ENCODE results near the gene EIF2AK3.
"Not testable (repeated sequence)": the region's sequence is repeated elsewhere in the genome, so short reads cannot be mapped to it uniquely, and the experiment has no call there.

EIF2AK3 gene

DNA sequence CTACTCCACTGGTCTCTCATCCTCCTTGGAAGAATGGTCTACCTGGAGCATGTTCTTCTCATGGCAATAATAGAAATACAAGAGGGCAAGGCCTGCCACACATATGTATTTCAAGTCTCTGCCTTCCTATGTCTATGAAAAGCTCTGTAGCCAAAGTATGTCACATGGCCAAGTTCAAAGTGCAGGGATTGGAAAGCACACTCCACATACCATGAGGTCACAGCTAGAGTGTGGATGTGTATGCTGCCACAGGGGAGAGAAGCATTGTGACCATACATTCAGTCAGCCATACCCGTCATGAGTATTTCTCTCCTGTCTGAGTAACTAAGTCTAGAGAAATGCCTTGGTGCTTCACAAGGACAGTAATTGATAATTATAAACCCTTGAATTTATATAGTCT, 8.8 kb upstream of the EIF2AK3 start:
- DNase-seq (ENCODE audit: low spot score): no peak

- DNase-seq (ENCODE audit: low spot score): no peak
Observed at GRCh38 chr2:88632569-88632968, 5.3 kb upstream of the EIF2AK3 start.

GRCh38 chr2:88628571-88628939, 1.3 kb upstream of the EIF2AK3 start:
- DNase-seq (ENCODE audit: low spot score): no peak

DNA sequence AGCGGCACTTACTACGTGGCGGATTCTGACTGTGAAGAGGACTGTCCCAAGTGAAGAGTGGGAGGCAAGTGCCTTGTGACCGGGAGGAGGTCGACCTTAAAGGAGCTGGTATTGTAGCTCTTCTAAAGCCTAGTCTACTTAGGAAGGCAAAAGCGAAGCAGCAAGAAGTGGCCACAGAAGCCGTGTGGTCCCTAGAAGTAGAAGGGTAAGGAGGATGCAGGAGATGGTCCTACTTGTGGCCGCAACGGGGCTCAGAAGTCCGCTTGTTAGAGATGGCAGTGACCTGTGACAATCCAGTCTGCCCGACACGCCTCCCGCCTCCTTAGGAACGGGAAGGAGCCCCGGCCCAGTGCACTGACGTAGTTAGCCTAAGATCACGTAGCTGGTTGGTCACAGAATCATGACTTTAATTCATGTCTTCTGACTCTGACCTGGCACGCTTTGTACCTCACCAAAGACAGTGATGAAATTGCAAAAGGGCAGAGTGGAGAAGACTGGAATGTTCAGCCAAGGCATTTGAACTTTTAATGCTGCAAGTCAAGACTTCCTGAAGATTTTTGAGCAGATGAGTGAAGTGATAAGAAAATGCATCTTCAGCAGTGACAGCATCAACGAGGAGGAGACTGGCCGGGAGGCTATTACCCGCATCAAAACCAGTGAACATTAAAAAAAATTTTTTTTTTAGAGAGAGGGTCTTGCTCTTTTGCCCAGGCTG, 749 bp upstream of the EIF2AK3 start:
- DNase-seq (ENCODE audit: low spot score): no peak

- DNase-seq (ENCODE audit: low spot score): peak; percentile 3
Observed at GRCh38 chr2:88626171-88627054, 851 bp downstream of the EIF2AK3 start.

DNA sequence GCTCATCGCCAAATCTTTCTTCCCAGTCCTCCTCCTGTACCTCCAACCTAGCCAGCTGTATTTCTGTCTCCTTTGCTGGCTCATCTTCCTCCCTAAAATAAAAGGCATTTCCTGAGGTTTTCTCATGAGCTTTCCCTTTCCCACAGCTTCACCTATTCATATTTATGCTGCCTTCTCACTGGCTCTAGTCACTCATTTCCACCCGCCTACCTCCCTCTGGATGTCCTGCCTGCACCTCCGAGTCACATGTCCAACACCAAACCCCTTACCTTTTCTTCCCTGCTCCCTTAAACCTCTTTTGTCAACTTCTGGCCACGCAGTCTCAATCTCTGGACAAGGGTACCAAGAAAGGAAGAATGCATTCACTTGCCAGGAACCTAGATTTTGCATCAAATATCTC, 2.8 kb downstream of the EIF2AK3 start:
- DNase-seq (ENCODE audit: low spot score): no peak

- DNase-seq (ENCODE audit: low spot score): not testable (repeated sequence)
Observed at GRCh38 chr2:88623831-88624465, 3.3 kb downstream of the EIF2AK3 start.

- DNase-seq (ENCODE audit: low spot score): no peak
Observed at GRCh38 chr2:88622307-88622706, 5.0 kb downstream of the EIF2AK3 start.

GRCh38 chr2:88621432-88621831, 5.8 kb downstream of the EIF2AK3 start:
- DNase-seq (ENCODE audit: low spot score): no peak

- no peak for DNase-seq (ENCODE audit: low spot score)
Observed at GRCh38 chr2:88620015-88620414, 7.2 kb downstream of the EIF2AK3 start.

DNA sequence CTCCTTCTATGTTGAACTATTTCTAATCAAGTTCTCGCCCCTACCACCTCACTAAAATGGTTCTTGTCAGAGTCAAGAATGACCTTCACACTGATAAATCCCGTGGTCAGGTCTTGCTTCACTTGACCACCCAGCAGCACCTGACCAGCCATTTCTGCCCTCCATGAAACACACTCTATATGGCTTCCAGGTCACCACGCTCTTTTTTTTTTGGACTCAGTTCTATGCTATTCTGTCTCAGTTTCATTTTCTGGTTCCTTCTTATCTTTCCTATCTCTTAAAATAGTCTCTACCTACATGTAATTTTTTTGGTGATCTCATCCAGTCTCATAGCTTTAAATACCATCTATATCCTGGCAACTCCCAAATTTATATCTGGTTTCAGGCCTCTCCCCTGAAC, 11.4 kb downstream of the EIF2AK3 start:
- DNase-seq (ENCODE audit: low spot score): no peak

GRCh38 chr2:88614497-88615157, 12.6 kb downstream of the EIF2AK3 start:
- no peak for DNase-seq (ENCODE audit: low spot score)

GRCh38 chr2:88613921-88614320, 13.3 kb downstream of the EIF2AK3 start:
- no peak for DNase-seq (ENCODE audit: low spot score)

GRCh38 chr2:88608184-88608583, 19.1 kb downstream of the EIF2AK3 start:
- DNase-seq (ENCODE audit: low spot score): no peak

DNA sequence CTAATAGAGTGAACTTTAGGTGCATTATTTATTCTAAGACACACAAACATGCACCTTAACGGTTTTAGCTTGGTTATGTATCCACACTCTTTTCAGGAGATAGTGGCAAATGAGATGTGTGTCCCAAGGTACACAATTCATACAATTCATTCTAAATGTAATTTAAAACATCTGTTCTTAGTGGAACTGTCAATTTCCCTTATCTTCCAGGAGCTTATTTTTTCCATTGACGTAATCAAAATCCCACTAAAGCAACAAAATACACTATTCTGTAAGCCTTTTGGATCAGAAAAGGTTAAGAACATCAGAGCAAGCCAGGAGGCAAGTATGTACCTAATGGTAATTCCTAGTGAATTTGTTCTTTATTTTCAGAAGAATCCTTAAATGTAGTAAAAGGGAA, 19.8 kb downstream of the EIF2AK3 start:
- no peak for DNase-seq (ENCODE audit: low spot score)

DNA sequence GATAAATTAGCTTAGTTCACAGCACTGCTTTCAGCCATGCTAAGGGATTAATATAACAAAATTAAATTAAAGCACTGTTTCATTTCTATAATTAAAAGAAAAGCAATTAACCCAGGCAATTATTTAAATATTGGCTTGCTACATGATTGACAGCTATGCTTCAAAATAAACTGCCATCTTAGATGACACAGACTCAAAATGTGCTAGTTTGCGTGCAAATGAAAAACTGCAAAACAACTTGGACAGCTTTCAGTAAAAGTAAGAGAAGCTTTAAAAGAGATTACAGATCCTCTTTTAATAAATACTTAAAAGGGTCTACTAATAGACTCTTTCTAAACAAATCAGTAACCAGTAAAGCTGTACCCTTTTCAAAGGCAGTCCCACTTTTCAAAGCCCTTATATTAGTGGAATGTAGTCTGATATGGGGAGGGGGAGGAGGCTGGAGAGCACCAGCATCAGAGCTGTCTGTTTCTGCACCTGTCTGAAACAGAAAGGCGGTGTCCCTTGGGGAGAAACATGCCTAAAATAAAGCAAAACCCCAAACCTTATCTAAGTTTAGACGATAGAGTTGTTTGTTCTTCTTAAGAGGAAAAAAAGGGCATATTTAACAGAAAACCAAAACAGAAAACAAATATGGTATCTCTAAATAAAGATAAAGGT, 20.8 kb downstream of the EIF2AK3 start:
- no peak for DNase-seq (ENCODE audit: low spot score)

DNA sequence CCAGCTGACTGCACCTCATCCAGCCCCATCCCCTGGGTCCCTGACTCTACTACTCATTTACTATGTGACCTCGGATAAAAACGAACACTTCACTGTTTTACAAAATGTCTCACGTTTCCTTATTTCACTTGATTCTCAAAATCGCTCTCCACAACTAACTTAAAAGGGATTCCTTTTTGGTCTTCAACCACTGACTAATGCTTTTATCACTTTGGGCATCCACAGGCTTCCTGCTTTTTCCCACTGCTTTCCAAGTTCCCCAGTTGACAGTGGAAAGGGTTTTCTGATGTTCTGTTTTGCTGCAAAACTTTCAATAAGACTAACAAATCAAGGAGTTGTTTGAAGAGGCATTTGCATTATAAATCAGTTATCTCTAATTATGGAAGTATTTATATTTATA, 24.1 kb downstream of the EIF2AK3 start:
- no peak for DNase-seq (ENCODE audit: low spot score)

- no peak for DNase-seq (ENCODE audit: low spot score)
Observed at GRCh38 chr2:88602022-88602421, 25.2 kb downstream of the EIF2AK3 start.

- DNase-seq (ENCODE audit: low spot score): no peak
Observed at GRCh38 chr2:88601286-88601685, 26.0 kb downstream of the EIF2AK3 start.

GRCh38 chr2:88600038-88600465, 27.2 kb downstream of the EIF2AK3 start:
- peak; percentile 58 for DNase-seq (ENCODE audit: low spot score)

- no peak for DNase-seq (ENCODE audit: low spot score)
Observed at GRCh38 chr2:88599527-88599926, 27.7 kb downstream of the EIF2AK3 start.

DNA sequence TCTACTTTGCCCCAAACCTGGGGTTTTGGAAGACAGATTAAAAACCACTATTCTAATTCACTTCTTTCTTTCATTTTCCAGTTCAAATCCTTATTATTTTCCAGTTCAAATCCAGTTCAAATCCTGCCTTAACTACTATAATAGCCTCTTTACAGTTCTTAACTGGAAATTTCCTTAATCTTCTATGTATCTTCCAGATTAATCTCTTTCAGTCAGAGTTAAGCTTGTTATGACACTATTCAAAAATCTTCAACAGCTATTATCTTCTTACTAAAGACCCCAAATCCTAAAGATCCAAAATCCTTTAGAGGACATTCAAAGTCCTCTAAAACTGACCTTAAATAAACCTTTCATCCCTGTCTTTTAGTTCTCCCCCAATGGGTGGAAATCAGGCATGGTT, 30.1 kb downstream of the EIF2AK3 start:
- DNase-seq (ENCODE audit: low spot score): no peak
